Measurements from ENCODE around the gene BARX2.
A peak's percentile ranks its signal among the peaks of the same experiment; 100 is the strongest.
"Not testable (repeated sequence)": the region's sequence is repeated elsewhere in the genome, so short reads cannot be mapped to it uniquely, and the experiment has no call there.

The BARX2 gene

DNA sequence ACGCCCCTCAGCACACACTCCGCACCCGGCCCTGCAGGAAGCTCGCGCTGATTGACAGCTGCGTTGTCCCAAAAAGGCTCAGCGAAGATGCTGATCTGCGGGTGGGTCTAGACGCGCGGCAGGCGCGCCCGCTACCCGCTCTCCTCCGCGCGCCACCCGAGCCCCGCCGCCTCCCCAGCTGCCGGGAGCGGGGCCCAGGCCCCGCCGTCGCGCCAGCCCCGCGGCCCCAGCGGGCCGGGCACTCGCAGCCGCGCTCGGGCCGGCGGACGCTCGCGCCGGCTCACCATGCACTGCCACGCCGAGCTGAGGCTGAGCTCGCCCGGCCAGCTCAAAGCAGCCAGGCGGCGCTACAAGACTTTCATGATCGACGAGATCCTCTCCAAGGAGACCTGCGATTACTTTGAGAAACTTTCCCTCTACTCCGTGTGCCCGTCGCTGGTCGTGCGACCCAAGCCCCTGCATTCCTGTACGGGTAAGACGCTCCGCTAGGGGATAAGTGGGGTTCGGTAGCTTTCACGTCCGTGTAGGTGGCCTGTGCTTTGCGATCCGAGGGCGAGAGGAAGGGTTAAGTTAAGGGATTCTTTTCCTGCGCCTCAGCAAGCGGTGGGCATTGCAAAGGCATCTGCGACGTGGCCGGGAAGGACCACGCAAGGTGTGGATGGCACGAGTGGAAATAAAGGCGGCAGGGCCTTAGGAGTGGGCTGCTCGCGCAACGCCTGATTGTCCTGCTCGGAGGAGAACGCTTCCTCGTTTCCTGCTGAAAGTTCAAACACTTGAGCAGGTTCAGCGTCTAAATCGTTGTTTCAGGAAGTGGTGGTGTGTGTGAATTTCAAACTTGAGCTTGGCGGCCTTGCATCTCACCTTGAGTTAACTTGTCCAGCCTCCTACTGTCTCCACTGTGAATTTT, at the start of gene BARX2:
BARX2 (plus strand) TSS at position 98 of the 907 bp plus-strand sequence; CDS start at position 286, 188 bp downstream.
- DNase-seq (ENCODE audit: low spot score), result peak; percentile 29
- no peak for FAIRE-seq

DNA sequence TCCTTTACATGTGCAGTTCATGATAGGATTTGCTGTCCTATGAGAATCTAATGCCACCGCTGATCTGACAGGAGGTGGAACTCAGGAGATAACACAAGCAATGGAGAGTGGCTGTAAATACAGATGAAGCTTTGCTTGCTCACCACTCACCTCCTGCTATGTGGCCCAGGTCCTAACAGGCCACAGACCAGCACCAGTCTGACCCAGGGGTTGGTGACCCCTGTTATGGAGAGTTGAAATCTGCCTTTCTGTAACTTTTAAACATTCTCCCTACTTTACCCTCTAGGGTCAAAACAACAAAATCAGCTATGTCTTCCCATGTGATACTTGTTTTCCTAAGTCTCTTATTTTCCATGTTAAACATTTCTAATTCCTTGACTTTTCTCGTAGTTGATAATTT, 48.7 kb upstream of the BARX2 start:
- DNase-seq (ENCODE audit: low spot score), result no peak
- no peak for FAIRE-seq

DNA sequence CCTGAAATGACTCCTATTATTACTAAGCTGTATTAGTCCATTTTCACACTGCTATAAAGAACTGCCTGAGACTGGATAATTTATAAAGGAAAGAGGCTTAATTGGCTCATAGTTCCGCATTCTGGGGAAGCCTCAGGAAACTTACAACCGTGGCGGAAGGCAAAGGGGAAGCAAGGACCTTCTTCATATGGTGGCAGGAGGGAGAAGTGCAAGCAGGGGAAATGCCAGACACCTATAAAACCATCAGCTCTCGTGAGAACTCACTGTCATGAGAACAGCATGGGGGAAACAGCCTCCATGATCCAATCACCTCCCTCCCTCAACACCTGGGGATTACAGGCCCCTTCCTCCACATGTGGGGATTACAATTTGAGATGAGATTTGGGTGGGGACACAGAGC, 47.9 kb upstream of the BARX2 start:
- not testable (repeated sequence) for FAIRE-seq; DNase-seq (ENCODE audit: low spot score)

DNA sequence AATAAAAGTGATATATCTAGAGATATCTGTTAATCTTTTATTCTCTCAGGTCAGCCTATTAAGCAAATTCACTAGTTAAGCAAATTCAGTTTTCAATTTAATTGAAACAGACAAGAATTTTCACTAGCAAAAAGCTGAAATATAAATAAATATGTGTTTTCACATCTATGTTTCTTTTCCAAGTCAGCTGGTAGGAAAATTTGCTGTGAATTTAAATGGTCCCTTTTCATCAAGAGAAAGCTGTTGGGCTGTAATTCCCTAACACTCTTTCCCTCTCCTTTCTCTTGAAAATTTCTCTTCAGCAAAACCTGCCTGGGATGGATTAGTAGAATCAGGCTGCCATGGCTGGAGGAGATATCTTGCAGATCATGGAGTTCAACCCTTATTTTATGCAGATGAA, 46.9 kb upstream of the BARX2 start:
- no peak for FAIRE-seq

DNA sequence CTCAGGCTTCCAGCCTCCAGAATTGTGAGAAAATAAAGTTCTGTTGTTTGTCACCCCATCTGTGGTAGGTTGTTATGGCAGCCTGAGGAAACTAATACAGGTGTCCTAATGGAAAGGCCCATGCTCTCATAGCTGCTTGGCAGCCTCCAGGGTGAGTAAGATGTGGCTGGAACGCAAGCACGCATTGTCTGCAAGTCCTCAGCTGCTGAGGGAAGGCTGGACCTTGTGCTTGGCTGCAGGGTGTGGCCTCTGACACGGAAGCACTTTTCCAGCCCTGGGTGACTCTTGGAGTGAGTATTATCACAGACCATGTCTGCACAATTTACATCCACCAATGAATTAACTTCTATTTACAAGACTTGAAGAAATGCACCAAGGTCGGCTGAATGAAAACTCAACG, 44.4 kb upstream of the BARX2 start:
- no peak for FAIRE-seq
- DNase-seq (ENCODE audit: low spot score), result no peak

More for the DNA sequence above, 46.9 kb upstream of the BARX2 start:
- no peak for DNase-seq (ENCODE audit: low spot score)

- FAIRE-seq (no peak), DNase-seq (ENCODE audit: low spot score) (peak; percentile 73)
Measured at GRCh38 chr11:129331871-129332274, 43.8 kb upstream of the BARX2 start.

DNA sequence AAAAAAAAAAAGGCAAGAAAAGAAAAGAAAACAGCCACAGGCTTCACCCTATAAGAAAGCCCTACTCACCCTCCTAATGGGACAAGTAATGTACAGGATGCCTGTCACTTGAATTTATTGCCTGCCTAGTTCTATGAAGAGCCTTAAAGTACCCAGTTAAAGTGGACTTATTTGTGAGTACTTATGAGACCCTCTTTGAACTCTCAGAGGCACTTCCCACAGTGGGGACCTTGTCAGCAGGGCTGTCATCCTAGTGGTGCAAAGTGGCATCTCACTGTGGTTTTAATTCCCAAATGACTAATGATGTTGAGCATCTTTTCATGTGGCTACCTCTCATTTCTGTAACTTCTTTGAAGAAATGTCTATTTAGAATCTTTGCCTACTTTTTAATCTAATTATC, 41.8 kb upstream of the BARX2 start:
- no peak for DNase-seq (ENCODE audit: low spot score)
- no peak for FAIRE-seq

DNA sequence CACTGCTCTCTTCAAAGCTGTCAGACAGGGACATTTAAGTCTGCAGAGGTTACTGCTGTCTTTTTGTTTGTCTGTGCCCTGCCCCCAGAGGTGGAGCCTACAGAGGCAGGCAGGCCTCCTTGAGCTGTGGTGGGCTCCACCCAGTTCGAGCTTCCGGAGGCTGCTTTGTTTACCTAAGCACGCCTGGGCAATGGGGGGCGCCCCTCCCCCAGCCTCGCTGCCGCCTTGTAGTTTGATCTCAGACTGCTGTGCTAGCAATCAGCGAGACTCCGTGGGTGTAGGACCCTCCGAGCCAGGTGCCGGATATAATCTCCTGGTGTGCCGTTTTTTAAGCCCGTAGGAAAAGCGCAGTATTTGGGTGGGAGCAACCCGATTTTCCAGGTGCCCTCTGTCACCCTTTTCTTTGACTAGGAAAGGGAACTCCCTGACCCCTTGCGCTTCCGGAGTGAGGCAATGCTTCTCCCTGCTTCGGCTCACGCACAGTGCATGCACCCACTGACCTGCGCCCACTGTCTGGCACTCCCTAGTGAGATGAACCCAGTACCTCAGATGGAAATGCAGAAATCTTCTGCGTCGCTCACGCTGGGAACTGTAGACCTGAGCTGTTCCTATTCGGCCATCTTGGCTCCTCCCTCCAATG, 31.2 kb upstream of the BARX2 start:
- DNase-seq (ENCODE audit: low spot score); FAIRE-seq: not testable (repeated sequence)

DNA sequence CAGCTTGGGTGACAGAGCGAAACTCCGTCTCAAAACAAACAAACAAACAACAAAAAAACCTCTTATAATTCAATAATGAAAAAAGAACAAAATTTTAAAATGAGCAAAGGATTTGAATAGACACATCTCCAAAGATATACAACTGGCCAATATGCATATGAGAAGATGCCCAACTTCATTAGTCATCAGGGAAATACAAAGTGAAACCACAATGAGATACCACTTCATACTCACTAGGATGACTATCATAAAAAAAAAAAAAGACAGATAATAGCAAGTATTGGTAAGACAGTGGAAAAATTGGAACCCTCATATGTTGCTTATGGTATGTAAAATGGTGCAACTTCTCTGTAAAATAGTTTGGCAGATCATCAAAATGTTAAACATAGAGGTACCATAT, 28.7 kb upstream of the BARX2 start:
- FAIRE-seq, result no peak
- no peak for DNase-seq (ENCODE audit: low spot score)

DNA sequence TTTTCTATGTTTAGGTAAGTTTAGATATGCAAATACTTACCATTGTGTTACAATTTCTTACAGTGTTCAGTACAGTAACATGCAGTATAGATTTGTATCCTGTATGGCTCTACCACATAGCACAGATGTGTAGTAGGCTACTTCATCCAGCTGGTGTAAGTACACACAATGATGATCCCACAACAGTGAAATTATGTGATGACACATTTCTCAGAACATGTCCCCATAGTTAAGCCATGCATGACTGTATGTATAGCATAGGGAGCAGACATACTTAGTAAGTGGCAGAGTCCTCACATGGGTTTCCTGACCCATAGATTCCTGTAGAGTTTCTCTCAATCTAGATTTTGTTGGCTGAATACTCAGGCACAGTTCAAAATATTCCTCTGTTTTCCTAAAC, 26.8 kb upstream of the BARX2 start:
- DNase-seq (ENCODE audit: low spot score) (no peak), FAIRE-seq (no peak)

- DNase-seq (ENCODE audit: low spot score), result no peak
- FAIRE-seq, result no peak
Measured at GRCh38 chr11:129352676-129353075, 23.0 kb upstream of the BARX2 start.

- FAIRE-seq, result no peak
Measured at GRCh38 chr11:129354691-129355090, 21.0 kb upstream of the BARX2 start.

GRCh38 chr11:129359748-129360147, 15.9 kb upstream of the BARX2 start:
- DNase-seq (ENCODE audit: low spot score), result no peak

More at GRCh38 chr11:129354691-129355090, 21.0 kb upstream of the BARX2 start:
- DNase-seq (ENCODE audit: low spot score), result no peak

DNA sequence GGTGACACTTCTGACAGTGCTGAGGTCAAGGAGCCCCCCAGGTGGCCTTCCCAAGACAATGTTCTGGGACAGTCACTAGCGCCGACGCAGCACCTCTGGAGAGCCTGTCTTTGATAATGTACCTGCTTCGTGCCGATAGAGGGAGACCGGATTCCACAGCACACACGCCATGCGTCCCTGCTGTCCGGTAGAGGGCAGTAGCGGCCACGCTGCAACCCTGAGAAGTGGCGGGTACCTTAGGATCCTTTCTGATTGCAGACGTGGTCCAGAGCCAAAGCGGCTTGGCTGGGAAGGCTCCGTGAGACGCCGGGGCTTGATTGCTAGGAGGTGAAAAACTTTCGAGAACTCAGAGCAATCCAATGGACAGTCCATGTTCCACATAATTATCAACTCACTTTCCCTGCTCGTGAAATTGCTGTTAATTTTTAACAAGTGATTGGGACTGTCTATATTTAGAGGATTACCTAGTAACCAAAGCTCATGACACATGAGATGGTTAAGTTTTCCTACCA, 11.4 kb upstream of the BARX2 start:
- DNase-seq (ENCODE audit: low spot score) (peak; percentile 68), FAIRE-seq (peak; percentile 85)

More at GRCh38 chr11:129359748-129360147, 15.9 kb upstream of the BARX2 start:
- FAIRE-seq, result no peak

GRCh38 chr11:129365816-129366215, 9.8 kb upstream of the BARX2 start:
- DNase-seq (ENCODE audit: low spot score), result no peak
- FAIRE-seq, result no peak

GRCh38 chr11:129366737-129367597, 8.7 kb upstream of the BARX2 start:
- no peak for FAIRE-seq
- no peak for DNase-seq (ENCODE audit: low spot score)

DNA sequence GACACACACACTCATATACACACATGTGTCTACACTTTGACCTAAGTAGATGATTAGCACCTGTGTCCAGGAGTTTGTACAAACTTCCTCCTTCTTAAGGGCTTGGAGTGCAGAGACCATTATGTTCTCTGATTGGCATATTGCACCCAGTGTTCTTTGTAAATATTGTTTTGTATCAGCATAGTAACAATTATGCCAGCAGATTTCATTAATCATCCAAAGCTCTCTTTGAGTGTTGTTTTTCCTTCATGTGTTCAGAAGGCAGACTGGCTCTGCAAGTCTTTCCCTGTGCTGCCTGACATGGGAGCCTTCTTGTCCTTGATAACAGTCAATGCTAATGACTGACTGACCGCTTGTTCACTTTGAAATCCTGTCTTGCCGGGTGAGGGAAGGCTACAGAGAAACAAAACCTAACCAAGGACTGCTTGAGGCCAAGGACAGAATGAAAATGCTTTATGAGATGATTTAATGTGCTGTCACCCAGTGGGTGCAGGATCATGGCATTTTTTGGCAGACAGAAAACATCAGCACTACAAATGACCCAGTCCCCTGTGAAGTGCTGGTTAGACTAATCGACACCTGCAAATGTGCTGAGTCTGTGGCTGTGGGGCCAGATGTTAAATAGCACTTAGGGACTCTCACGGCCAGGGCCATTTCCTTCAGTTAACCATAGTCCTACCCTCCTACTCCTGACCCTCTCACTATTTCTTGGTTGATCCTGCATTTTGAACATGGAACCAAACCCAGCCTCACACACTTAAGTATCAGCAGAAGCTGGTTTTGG, 6.6 kb upstream of the BARX2 start:
- DNase-seq (ENCODE audit: low spot score), result no peak
- no peak for FAIRE-seq

- DNase-seq (ENCODE audit: low spot score) (no peak), FAIRE-seq (no peak)
Measured at GRCh38 chr11:129370715-129371114, 4.9 kb upstream of the BARX2 start.

DNA sequence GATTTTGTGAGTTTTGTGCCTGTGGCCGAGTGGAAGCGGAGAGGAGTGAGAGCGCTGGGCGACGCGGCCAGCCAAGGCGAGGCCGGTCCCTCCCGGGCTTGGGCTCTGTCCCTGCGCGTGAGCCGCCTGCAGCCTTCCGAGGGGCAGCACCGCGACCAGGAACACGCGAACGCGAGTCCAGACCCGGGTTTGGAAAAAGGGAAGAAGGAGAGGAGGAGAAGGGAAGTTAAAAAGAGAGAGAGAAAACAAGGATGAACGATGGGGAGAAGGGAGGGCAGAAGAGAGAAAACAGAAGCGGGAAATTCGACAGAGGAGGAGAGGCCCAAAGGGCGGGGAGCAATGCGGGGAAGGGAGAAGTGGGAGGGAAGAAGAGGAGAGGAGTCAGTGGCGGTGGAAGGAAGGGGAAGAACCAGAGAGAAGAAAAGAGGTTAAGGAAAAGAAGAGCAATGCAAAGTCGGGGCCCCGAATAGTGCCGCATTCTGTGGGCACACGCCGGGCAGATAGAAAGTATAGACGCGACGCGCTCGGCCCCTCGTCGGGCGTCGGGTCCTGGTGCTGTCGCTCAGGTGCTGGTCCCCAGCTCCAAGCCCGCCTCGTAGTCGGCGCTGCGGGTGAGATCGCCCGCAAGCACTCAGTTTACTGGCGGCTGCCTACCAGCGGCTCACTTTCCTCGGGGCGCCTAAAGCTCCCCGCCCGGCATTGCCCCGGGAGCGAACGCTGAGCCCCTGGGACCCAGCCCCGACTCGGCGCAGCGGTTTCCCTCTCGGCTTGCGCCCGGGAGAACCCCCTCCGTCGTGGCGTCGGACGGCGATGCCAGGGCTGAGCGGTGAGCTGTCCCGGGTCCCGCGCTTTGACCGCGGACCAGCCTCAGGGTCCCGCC, 2.8 kb upstream of the BARX2 start:
- FAIRE-seq (no peak), DNase-seq (ENCODE audit: low spot score) (no peak)

All from urothelium cell line (cell line).